Measurements from ENCODE around the gene PIK3C2G.

PIK3C2G gene

DNA sequence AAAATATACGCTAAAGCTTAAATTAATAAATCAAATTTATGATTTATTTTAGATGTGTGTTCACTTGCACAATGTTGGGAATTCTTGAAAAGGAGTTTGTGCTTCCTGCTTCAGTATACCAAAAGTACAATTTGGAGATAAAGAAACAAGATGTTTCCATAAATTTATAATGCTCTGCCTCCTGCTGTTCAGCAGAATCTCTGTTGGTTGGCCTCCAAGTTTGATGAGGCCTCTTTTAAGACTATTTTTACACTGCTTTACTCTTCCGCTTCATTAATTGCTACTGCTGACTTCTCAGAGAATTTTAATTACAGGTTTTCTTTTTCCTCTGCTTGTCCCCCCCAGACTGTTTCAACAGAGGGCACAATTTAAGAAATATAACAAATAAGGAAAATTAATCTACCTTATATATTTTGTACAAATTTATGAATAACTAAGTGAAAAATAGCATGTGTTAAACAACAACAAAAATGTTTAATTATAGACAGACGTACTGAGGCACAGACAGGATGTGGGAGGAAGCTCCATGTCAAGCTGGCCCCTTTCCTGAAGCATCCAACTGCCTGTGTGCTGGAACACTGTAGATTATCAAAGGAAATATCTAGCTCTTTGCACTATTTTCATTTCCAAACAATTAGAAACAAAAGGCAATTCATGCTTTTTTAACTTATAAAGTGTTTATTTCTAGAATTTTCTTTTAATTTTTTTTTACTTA is 83.9 kb downstream of the PIK3C2G start:
- no peak for DNase-seq

DNA sequence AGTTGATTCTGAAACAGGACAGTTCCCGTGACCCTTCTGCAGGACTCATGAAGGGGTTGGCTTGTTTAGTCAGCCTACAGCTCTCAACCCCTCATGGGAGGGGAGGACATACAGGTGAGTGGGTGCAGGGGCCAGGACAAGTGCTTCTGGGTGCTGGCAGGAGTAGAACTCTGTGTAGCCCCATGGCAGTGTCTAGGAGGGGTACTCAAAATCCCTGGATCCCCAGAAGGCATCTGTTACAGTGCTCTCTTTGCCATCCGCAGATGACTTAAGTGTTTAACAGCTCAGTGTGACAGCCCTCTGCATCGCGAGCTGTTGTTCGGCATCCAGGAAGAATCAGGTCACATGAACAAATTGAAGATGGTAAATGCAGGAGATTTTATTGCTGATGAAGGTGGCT is 91.0 kb downstream of the PIK3C2G start:
- DNase-seq = no peak

DNA sequence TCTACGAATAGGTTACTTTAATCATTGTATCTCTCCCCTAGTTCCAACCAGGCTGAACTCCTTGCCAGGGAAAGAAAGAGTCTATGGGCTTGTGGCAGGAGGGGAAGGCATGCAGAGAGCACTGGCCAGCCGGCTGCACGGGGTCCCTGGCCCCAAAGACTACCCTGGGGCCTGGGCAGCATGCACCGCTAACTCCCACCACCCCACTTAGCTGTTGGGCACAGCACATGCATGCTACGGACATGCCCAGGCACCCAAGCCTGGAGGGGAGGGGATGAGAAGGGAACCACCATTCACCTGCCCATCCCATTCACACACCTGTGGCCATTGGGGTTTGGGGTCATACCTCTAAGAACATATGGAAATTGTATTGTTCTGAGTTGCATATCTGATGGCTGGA is 94.1 kb downstream of the PIK3C2G start:
- no peak for DNase-seq

GRCh38 chr12:18358077-18358476 is 96.8 kb downstream of the PIK3C2G start:
- no peak for DNase-seq

DNA sequence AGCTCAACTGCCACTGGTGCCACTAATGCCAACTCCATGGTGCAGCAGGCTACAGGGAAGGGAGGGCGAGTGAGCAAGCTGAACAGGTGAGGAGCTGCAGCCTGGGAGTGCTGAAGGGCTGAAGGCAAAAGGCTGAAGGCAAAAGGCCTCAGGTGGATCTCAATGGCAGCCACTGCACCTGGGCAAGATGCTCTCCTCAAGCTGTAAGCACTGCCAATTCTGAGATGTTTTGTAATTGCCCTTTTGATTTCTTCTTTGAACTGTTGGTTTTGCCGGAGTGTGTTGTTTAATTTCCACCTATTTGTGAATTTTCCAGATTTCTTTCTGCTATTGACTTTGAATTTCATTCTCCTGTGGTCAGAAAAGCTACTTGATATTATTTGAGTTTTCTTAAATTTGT is 97.6 kb downstream of the PIK3C2G start:
- DNase-seq = no peak

GRCh38 chr12:18361433-18361832 is 100.1 kb downstream of the PIK3C2G start:
- no peak for DNase-seq

- no peak for DNase-seq
Measured at GRCh38 chr12:18363321-18363720, 102.0 kb downstream of the PIK3C2G start.

GRCh38 chr12:18368594-18368993 is 107.3 kb downstream of the PIK3C2G start:
- DNase-seq = no peak

DNA sequence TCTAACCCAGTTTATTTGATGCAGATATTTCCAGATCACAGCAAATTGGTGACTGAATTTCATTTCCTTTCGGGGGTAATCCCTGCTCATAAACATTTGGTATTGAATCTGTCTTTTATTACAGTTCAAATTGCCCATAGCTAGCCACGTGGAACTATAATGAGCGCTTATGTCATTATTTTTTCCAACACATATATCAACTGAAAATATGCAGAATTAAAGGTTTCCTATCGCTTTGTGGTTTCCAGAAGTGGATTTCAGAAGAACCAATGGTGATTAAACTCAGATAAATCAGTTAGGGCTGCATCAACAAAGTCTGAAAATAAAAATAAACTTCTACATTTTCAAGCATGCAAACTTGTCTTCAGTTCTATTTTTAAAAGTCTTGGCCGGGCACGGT is 111.9 kb downstream of the PIK3C2G start:
- DNase-seq = no peak

GRCh38 chr12:18375131-18375530 is 113.8 kb downstream of the PIK3C2G start:
- no peak for DNase-seq

GRCh38 chr12:18375583-18375982 is 114.3 kb downstream of the PIK3C2G start:
- no peak for DNase-seq

DNA sequence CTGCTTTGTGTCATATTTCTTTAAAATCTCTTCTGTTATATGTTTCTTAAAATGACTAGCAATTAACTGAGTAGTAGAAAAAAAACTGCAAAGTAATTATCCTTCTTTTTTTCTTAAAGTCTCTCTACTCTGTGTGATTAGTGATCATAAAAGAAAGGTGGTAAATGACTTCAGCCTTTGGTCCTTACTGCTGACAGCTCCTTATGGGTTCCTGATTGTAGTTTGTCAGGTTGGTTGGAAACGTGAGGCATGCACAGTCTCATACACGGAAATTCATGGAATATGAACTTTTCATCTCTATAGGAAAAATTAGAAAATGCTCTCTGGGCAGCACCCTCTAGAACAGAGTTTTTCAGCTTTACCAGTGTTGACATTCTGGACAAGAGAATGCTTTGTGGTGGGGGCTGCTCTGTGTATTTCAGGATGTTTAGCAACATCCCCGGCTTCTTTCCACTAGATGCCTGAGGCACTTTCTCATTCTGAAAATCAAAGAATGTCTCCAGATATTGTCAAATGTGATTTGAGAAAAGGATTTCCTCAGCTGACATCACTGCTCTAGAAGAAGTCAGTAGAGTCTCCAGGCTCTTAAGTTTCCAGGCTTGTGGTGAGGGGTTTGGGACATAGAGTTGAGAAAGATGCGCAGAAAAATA is 121.0 kb downstream of the PIK3C2G start:
- no peak for DNase-seq

DNA sequence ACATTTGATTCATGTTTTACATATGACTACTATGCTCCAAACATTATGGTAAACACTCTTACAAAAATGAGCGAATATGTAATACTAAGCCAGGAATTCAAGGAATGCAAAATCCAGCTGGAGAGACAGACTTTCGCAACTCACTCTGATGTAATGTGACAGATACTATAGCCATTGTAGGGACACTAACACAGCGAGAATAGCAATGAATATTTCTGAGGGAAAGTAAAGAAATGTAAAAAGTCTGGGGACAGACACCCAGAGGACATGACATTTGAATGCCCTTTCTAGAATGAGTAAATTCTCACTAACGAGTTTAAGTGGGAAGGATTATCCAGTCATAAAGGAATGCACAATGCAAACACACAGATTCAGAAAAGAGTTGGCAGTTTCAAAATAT is 121.9 kb downstream of the PIK3C2G start:
- DNase-seq = no peak

GRCh38 chr12:18387706-18388105 is 126.4 kb downstream of the PIK3C2G start:
- no peak for DNase-seq

DNA sequence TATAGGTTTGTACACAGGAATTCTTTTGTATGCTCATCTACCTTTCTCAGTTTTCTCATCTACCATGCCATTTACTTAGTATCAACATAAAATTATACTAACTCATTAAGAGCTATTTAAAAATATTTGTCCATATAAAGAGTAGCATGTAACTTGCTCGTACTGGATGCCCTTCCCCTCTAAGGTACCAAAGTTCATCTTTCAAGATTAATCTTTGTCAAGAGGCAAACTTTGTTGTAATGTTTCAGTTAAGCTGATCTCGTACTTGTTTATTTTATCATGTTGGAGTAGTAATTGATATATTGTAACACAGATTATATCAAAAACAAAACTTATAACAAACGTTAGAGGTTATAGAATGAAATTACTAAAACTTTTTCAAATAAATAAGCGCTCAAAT is 128.5 kb downstream of the PIK3C2G start:
- no peak for DNase-seq

- no peak for DNase-seq
Measured at GRCh38 chr12:18391151-18391550, 129.8 kb downstream of the PIK3C2G start.

DNA sequence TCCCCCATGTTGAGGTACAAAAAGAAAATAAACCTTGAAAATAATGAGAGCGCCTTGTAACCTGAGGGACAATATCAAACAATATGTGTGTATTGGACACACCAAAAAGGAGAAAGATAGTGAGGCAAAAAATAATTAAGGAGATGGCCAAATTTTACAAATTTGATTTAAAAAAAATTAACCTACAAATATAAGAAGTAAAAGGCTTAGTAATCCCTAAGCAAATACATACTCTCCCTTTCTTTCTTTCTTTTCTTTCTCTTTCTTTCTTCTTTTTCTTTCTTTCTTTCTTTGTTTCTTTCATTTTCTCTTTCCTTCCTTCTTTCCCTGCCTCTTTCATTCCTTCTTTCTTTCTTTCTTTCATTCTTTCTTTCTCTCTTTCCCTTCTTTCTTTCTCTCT is 133.4 kb downstream of the PIK3C2G start:
- DNase-seq = no peak

- DNase-seq = no peak
Measured at GRCh38 chr12:18400186-18400585, 138.9 kb downstream of the PIK3C2G start.

- no peak for DNase-seq
Measured at GRCh38 chr12:18402872-18403611, 141.7 kb downstream of the PIK3C2G start.

- no peak for DNase-seq
Measured at GRCh38 chr12:18411453-18411852, 150.1 kb downstream of the PIK3C2G start.

- no peak for DNase-seq
Measured at GRCh38 chr12:18414671-18415070, 153.4 kb downstream of the PIK3C2G start.

- DNase-seq = no peak
Measured at GRCh38 chr12:18415227-18415626, 153.9 kb downstream of the PIK3C2G start.

GRCh38 chr12:18416412-18416811 is 155.1 kb downstream of the PIK3C2G start:
- no peak for DNase-seq

- no peak for DNase-seq
Measured at GRCh38 chr12:18419311-18419710, 158.0 kb downstream of the PIK3C2G start.
